Cardiac fibroblast (primary cell): ENCODE measurements around the gene ANKRD34A.

ENCODE experiments used
- DNase-seq, 2 donors: peaks; one replicate each; pipeline versions ENCODE4 v3.0.0 to v3.0.0-alpha.2; 2010; ENCODE audit warnings: low read depth in 2 of 2
- H3K4me3 ChIP-seq, 2 donors: replicated peaks in 1 of 2; 1 replicate in 1 of 2; 2 replicates in 1 of 2; pipeline ENCODE4 v1.5.1; 2011; ENCODE audit warnings: low read depth in 2 of 2, low read length in 2 of 2, mild to moderate bottlenecking in 2 of 2, moderate library complexity in 1 of 2
- TF ChIP-seq, protein P1 (sequence below): IDR thresholded peaks from one replicate; pipeline ENCODE4 v1.5.1; 2011; ENCODE audit warnings: low read depth, mild to moderate bottlenecking, low read length, inconsistent platforms

Gene ANKRD34A

DNA sequence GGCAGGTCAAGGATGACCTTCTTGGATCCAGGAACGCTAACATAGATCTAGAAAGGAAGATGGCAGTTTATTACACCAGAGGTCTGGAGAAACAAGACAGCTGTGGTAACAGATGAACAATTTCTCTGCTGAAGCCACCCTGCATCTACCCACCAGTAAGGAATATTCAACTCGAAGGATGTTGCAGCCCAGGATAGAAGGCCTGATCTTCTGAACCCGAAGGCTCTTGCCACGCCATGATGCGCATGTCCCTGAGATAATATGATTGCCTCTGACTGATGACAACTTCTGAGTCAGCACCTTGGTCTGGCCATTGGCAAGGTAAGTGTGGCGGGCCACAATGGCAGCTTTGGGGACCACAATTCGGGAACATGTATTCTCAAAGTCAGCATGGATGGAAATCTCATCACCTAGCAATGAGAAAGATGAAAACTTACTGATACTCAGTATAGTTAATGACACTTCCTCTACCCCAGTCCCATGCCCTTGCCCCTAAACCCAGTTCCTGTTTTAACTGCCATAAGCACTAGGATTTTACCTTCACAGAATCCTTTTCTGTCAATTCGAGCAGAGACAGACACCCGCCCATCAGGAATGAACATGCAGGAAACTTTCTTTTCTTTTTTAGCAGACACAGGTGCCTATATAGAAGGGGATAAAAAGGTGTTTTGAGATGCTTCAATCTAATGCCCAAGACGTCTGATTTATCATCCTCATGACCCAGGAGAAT is 30.2 kb upstream of the ANKRD34A start:
- H3K4me3 ChIP-seq, result peak overlapping the region; percentile 77 to 82
- TF ChIP-seq, protein P1, sequence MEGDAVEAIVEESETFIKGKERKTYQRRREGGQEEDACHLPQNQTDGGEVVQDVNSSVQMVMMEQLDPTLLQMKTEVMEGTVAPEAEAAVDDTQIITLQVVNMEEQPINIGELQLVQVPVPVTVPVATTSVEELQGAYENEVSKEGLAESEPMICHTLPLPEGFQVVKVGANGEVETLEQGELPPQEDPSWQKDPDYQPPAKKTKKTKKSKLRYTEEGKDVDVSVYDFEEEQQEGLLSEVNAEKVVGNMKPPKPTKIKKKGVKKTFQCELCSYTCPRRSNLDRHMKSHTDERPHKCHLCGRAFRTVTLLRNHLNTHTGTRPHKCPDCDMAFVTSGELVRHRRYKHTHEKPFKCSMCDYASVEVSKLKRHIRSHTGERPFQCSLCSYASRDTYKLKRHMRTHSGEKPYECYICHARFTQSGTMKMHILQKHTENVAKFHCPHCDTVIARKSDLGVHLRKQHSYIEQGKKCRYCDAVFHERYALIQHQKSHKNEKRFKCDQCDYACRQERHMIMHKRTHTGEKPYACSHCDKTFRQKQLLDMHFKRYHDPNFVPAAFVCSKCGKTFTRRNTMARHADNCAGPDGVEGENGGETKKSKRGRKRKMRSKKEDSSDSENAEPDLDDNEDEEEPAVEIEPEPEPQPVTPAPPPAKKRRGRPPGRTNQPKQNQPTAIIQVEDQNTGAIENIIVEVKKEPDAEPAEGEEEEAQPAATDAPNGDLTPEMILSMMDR, result no peak
- DNase-seq, result no peak

DNA sequence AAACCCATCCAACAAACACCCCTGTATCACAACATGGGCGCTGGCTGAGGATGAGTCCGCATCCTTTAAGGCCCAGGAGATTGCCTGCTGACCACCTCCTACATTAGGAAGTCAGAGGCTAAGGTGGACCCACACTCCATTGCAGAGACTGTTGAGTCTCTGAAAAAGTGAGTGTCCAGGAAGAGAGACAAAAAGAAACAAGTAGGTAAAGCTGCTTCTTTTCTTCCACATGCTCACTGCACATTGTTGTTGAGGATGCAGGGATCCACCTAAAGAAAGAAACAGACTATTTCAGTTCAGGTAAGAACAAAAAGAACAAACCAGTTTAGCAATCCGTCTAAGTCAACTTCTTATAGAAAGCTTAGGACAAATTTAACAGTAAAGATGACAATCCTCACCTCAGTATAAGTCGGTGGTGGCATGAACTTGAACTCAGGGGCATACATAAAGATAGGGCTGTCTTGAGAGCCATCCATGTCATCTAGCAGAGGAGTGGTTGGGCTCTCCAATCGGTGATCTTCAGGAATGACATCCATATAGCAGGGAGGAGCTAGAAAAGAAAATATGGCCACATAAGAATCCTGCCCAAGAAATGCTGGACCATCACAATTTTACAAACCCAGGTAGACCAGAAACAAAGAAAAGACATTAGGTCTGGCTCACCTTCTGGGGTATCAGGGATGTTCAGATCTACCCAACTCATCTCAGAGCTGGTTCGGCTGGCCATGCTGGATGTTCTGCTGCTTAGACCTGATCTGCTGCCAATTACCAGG is 29.4 kb upstream of the ANKRD34A start:
- TF ChIP-seq, protein P1, result no peak
- no peak for DNase-seq
- peak overlapping the region; percentile 77 to 82 for H3K4me3 ChIP-seq

GRCh38 chr1:145992958-145993617 is 28.7 kb upstream of the ANKRD34A start:
- TF ChIP-seq, protein P1, result no peak
- peak overlapping the region; percentile 77 to 82 for H3K4me3 ChIP-seq
- DNase-seq, result no peak

GRCh38 chr1:145992502-145992936 is 28.1 kb upstream of the ANKRD34A start:
- H3K4me3 ChIP-seq, result peak overlapping the region; percentile 77 to 82
- DNase-seq, result no peak
- TF ChIP-seq, protein P1, result no peak

- H3K4me3 ChIP-seq, result no peak overlapping the region
- no peak for DNase-seq
- TF ChIP-seq, protein P1, result no peak
These were observed 27.5 kb upstream of the ANKRD34A start for GRCh38 chr1:145991735-145992412.

DNA sequence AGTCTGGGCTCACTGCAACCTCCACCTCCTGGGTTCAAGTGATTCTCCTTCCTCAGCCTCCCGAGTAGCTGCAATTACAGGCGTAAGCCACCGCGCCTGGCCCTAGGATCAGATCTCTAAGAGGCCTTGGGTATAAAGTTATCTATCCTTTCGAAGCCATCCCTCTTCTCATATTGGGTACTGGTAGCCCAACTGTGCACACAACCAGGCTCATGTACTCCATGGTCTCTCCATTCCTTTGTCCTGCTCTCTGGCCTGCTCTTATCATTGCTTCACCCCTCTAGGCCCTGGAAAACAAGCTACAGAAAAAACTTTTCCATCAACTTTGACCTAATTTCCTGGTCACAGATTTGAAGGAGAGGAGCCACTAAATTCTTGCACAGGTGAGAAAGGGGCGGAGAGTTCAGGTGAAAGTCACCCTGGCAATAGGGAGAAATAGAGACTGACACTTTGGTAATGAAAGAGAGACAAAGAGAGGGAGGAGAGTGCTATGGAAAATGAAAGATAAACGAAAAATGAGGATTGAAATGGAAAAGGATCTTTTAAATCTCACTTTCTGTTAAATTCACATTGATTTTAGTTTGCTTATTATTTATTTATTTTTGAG is 26.0 kb upstream of the ANKRD34A start:
- DNase-seq, result no peak
- H3K4me3 ChIP-seq, result no peak overlapping the region
- TF ChIP-seq, protein P1, result no peak
